Omental fat pad (tissue), 4 donors: ENCODE results near the gene ABLIM2. TPM values are rescaled to one million over a fixed set of nuclear protein-coding genes. Genes with fewer than 3 reads are reported as not detected.

ENCODE experiments used
- ATAC-seq: fragments of 150-250 bp; one replicate; pipeline ENCODE4 v1.9.1; 2016; ENCODE audit warnings: mild to moderate bottlenecking, moderate library complexity; ENCODE audit not compliant: low FRiP score
- DNase-seq: peaks from one replicate; pipeline ENCODE4 v3.0.0-alpha.2; 2019; ENCODE audit warnings: low spot score
- total RNA-seq, 4 donors: library from RNA; depleted of rRNA; stranded (reverse); fragments of >200 nt; gene quantifications; one replicate each; pipeline ENCODE4 v1.1.0, GENCODE V29; 2016
- TF ChIP-seq, protein P1 (sequence below), 3 donors: fragments of 450-650 bp; IDR thresholded peaks; one replicate each; pipeline ENCODE4 v1.5.1; 2016 to 2017; ENCODE audit warnings: antibody characterized with exemption in 3 of 3, mild to moderate bottlenecking in 3 of 3, moderate library complexity in 2 of 3

ABLIM2 gene
- total RNA-seq, 4 donors from 2014 or later, result 10.1 to 34.2 (median 13.7) TPM

DNA sequence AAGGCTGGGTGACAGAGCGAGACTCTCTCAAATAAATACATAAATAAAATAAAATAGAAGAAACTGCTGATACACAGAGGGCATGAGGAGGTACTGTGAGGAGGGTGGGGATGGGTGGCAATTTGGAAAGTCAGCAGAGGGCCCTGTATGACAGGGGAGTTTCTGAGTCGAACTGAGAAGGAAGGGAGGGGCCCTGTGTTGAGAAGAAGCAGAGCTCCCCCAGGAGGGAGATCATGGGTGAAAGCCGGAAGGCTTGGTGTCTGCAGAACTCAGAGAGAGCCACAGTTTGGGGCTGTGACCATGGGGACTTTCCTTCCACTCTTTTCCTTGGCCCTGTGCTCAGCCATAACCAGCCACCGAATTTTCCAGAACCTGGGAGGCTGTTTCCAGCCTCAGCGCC lies 194.2 kb downstream of the ABLIM2 start:
- no peak for ATAC-seq
- DNase-seq, result no peak
- TF ChIP-seq, protein P1, sequence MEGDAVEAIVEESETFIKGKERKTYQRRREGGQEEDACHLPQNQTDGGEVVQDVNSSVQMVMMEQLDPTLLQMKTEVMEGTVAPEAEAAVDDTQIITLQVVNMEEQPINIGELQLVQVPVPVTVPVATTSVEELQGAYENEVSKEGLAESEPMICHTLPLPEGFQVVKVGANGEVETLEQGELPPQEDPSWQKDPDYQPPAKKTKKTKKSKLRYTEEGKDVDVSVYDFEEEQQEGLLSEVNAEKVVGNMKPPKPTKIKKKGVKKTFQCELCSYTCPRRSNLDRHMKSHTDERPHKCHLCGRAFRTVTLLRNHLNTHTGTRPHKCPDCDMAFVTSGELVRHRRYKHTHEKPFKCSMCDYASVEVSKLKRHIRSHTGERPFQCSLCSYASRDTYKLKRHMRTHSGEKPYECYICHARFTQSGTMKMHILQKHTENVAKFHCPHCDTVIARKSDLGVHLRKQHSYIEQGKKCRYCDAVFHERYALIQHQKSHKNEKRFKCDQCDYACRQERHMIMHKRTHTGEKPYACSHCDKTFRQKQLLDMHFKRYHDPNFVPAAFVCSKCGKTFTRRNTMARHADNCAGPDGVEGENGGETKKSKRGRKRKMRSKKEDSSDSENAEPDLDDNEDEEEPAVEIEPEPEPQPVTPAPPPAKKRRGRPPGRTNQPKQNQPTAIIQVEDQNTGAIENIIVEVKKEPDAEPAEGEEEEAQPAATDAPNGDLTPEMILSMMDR (IDR thresholded peaks at IDR 0.05), result no peak

DNA sequence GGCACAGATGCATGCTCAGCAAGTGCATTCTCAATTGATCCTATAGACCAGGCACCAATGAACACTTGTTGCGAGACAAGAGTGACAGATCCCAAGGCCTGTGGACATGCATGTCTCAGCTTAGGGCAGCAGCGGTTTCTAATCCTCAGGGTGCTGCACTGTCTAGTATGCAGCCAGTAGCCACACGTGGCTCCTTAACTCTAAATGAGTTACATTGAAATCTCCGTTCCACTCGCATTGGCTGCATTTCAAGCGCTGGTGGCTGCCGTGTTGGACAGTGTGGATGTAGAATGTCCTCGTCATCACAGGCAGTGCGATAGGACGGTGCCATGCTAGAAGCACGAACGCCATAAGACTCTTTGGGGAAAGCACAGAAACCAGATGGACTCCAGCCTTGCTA lies 194.9 kb downstream of the ABLIM2 start:
- TF ChIP-seq, protein P1 (IDR thresholded peaks at IDR 0.05), result no peak
- ATAC-seq (no peak), DNase-seq (no peak)

DNA sequence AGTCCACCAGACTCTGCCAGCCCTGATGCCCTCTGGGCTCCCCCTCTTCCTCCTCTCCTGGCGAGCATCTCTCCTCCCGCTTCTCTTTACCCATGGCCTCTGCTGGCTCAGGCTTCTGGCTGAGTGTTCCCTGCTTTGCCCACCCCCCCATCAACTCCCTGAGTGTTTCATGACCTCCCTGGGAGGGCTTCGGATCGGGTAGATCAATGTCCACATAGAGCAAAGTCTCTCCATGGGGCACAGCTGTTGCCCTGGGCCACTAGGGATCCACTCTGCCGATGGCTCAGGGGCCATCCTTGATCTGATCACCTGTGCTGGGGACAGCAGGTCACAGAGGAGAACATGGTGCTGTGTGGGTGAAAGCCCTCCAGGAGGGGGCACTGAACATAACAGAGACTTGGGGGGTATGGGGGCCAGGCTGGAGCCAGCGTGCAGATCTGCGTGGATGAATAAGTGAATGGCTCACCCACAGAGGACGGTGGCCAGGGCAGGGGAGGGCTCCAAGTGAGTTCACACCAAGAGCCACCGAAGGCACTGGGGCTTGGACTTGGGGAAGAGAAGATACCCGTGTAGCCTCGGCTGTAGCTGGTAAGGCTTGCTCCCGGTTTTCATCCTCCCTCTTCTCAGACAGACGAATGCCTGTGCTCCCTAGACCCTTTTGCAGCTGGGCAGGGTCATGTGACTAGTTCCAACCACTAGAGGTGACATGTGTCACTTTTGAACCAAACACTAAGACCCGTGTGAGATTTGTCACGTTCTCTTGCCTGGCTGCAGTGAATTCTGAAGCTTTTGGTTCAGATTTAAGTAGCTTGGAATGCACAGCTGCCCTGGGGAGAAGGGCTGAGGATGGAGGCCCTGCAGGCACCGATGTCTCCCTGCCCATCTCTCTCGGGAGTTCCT lies 195.8 kb downstream of the ABLIM2 start:
- TF ChIP-seq, protein P1 (IDR thresholded peaks at IDR 0.05), result no peak
- no peak for ATAC-seq

DNA sequence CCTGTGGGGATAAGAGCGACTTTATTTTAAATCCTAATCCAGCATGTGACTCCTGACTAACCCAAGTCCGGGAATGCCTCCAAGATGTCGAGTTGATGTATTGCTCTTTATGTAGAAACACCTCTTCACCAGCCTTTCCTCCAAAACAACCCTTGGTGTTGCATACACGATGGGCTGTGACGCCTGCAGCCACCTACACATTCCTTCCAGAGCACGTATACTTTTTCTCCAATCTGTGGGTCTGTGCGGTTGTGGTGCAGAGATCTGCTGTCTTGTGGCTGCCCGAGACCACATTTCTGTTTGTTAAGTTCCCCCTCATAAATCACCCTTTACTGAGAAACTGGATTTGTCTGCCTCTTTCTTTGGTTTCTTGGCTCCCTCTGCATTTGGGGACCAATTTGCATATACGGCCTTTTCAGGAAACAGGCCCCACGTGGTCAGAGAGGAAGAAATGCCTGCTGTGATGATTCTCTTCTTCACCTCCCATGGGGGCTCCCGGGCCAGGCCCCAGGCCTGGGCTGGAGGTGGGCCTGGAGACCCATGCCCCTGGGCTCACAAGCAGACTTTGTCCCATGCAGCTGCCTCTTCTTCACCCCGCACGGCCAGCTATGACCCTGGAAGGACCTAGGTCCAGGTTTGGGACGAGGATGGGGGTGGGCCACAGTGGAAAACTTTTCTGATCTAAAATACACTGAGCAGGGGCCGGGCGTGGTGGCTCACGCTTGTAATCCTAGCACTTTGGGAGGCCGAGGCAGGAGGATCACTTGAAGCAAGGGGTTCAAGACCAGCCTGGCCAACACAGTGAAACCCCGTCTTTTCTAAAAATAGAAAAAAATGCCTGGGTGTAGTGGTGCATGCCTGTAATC lies 197.6 kb downstream of the ABLIM2 start:
- DNase-seq, result peak; percentile 34
- TF ChIP-seq, protein P1 (IDR thresholded peaks at IDR 0.05), result no peak
- peak; percentile 83 for ATAC-seq

More for the DNA sequence above, 195.8 kb downstream of the ABLIM2 start:
- no peak for DNase-seq

DNA sequence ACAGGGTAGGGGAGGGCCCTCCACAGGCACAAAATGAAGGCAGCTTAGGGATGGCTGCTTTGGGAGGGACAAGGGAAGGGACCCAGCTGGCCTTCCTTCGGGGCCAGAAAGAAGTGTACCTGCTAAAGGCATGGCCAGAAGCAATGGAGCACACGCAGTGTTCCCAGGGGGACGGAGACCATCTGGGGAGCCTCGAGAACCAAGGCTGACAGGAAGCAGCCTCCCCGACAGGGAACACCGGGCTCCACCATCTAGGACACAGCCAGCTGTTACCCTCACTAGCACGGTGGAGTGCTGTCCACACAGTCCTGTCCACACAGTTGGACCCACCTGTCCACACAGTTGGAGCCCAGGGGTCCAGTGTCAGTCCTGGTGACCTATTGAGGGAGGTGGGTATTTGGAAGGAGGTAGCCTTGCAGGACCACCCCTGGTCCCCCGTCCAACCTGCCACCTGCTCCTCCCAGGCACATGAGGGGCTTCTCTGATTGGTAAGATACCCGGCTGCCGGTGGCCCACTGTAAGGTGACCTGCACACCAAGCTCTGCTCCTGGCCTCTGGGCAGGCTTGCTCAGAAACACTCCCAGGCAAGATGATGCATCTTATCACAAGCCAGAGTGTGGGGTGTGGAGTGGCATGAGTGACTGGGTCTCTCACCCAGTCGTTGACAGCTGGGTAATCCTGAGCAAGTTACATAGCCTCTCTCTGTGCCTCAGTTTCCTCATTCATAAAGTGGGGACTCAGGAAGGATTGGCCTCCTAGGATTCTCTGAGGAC lies 198.4 kb downstream of the ABLIM2 start:
- ATAC-seq (peak; percentile 78), DNase-seq (no peak)
- TF ChIP-seq, protein P1 (IDR thresholded peaks at IDR 0.05), result no peak

DNA sequence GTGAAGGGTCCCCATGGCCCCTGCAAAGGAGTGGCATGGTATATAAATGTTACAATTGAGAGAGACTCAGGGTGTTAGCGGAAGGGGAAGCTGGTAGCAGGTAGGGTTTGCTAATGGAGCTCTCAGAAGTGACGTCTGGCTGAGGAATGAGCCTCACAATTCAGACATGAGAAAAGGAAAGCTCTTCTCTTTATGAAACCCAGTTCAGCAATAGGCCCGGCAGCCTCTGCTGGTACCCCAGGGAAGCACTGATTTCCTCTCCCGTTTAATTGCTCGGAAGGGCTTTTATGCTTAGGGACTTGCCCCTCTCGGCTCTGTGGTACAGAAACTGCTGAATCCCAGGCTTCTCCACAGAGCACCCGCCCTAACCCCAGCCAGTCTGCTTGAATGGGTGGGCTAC lies 199.5 kb downstream of the ABLIM2 start:
- ATAC-seq (no peak), DNase-seq (no peak)
- TF ChIP-seq, protein P1 (IDR thresholded peaks at IDR 0.05), result no peak
